NB4 (cell line): ENCODE results near the gene ANTXR1.

ENCODE experiments used
- DNase-seq: peaks from one replicate; pipeline ENCODE4 v3.0.0; 2010; ENCODE audit warnings: low read depth
- H3K4me3 ChIP-seq: one replicate; pipeline ENCODE4 v1.5.1; 2011; ENCODE audit warnings: mild to moderate bottlenecking, low read depth, low read length, moderate library complexity
- CTCF ChIP-seq: IDR thresholded peaks from one replicate; pipeline ENCODE4 v1.5.1; 2012; ENCODE audit warnings: low read depth, low read length
- MAX ChIP-seq: IDR thresholded peaks from 2 replicates; pipeline ENCODE4 v1.6.1; 2011; ENCODE audit warnings: low read depth, low read length
- MYC ChIP-seq: IDR thresholded peaks from 2 replicates; pipeline ENCODE4 v1.6.1; 2011; ENCODE audit warnings: low read depth, low read length
- POLR2A ChIP-seq: IDR thresholded peaks from 2 replicates; pipeline ENCODE4 v1.6.1; 2011; ENCODE audit warnings: mild to moderate bottlenecking; ENCODE audit not compliant: insufficient read length; ENCODE audit errors: extremely low read depth

The ANTXR1 gene

GRCh38 chr2:69203166-69203985 is 190.4 kb downstream of the ANTXR1 start:
- no peak for DNase-seq
- TF ChIP-seq MAX: no peak
- TF ChIP-seq MYC: no peak
- TF ChIP-seq POLR2A: no peak
- TF ChIP-seq CTCF: no peak
- no peak overlapping the region for H3K4me3 ChIP-seq

- DNase-seq: no peak
- TF ChIP-seq CTCF (no peak), POLR2A (no peak), MAX (no peak), MYC (no peak)
- no peak overlapping the region for H3K4me3 ChIP-seq
Measured at GRCh38 chr2:69204654-69205053, 191.7 kb downstream of the ANTXR1 start.

- TF ChIP-seq POLR2A: no peak
- no peak for TF ChIP-seq CTCF
- no peak for TF ChIP-seq MAX
- TF ChIP-seq MYC: no peak
- no peak for DNase-seq
- no peak overlapping the region for H3K4me3 ChIP-seq
Measured at GRCh38 chr2:69205076-69205475, 192.1 kb downstream of the ANTXR1 start.

GRCh38 chr2:69205491-69205890 is 192.5 kb downstream of the ANTXR1 start:
- H3K4me3 ChIP-seq: no peak overlapping the region
- TF ChIP-seq MAX (no peak), POLR2A (no peak), MYC (no peak), CTCF (no peak)
- DNase-seq: no peak

- TF ChIP-seq MAX (no peak), MYC (no peak), CTCF (no peak), POLR2A (no peak)
- DNase-seq: no peak
- H3K4me3 ChIP-seq: no peak overlapping the region
Measured at GRCh38 chr2:69208023-69208595, 195.1 kb downstream of the ANTXR1 start.
